Esophagus muscularis mucosa (tissue), 4 donors: ENCODE measurements around the gene PDSS2. TPM values are rescaled to one million over a fixed set of nuclear protein-coding genes. Genes with fewer than 3 reads are reported as not detected.
A peak's percentile ranks its signal among the peaks of the same experiment; 100 is the strongest.

ENCODE experiments used
- DNase-seq: peaks from one replicate; pipeline ENCODE4 v3.0.0-alpha.2; 2017; ENCODE audit errors: extremely low spot score
- H3K27ac ChIP-seq, 4 donors: fragments of 200-600 bp; sonication (generic); replicated peaks in 1 of 4; 1 replicate in 3 of 4; 2 replicates in 1 of 4; pipeline ENCODE4 v1.5.1; 2016 to 2019; ENCODE audit warnings: mild to moderate bottlenecking in 1 of 4
- H3K27me3 ChIP-seq, 4 donors: fragments of 200-600 bp; sonication (generic); one replicate each; pipeline versions ENCODE4 v1.5.1 to v1.6.0; 2016 to 2019
- H3K36me3 ChIP-seq, 4 donors: fragments of 200-600 bp; sonication (generic); one replicate each; pipeline ENCODE4 v1.5.1; 2016 to 2019
- H3K4me1 ChIP-seq, 4 donors: fragments of 200-600 bp; sonication (generic); one replicate each; pipeline ENCODE4 v1.5.1; 2016 to 2019
- H3K4me3 ChIP-seq, 4 donors: fragments of 200-600 bp; sonication (generic); 1 replicate in 2 of 4; 2 replicates in 2 of 4; pipeline ENCODE4 v1.5.1; 2016 to 2019; ENCODE audit warnings: mild to moderate bottlenecking in 4 of 4, moderate library complexity in 1 of 4
- H3K9me3 ChIP-seq, 4 donors: fragments of 200-600 bp; sonication (generic); 1 replicate in 3 of 4; 2 replicates in 1 of 4; pipeline ENCODE4 v1.5.1; 2016 to 2019
- EP300 ChIP-seq: sonication (generic); formaldehyde crosslinking; IDR thresholded peaks from one replicate; pipeline ENCODE4 v1.6.1; 2017; ENCODE audit warnings: antibody characterized with exemption
- POLR2A ChIP-seq: fragments of 450-650 bp; IDR thresholded peaks from one replicate; pipeline ENCODE4 v1.6.1; 2017; ENCODE audit warnings: antibody characterized with exemption, moderate library complexity, mild to moderate bottlenecking, low read depth
- POLR2AphosphoS5 ChIP-seq, 2 donors: sonication (generic); formaldehyde crosslinking; IDR thresholded peaks; one replicate each; pipeline ENCODE4 v1.6.1; 2017; ENCODE audit warnings: antibody characterized with exemption in 2 of 2
- WGBS: methylation state at CpG from one replicate; pipeline ENCODE4 v1.1.5; 2018; 5-methylcytosine and 5-hydroxymethylcytosine counted together
- intact Hi-C: fragments of 100-400 bp; cut with DNase I; formaldehyde crosslinking; loops from one replicate; pipeline ENCODE4 v1.15.1; 2023
- total RNA-seq, 4 donors: library from RNA; depleted of rRNA; stranded (reverse); fragments of >200 nt; gene quantifications; one replicate each; pipeline versions ENCODE4 v1.1.0 to v1.2.1, GENCODE V29; 2016
- TF ChIP-seq, protein P1 (sequence below), 3 experiments: fragments of 200-600 bp in 2 of 3; fragments of 450-650 bp in 1 of 3; sonication (generic) in 2 of 3; IDR thresholded peaks; one replicate each; pipeline ENCODE4 v1.5.1; 2017 to 2019; ENCODE audit warnings: antibody characterized with exemption in 3 of 3, mild to moderate bottlenecking in 2 of 3, moderate library complexity in 1 of 3

Gene PDSS2
- total RNA-seq, 4 donors from 2014 or later = 6.6 to 10.8 (median 8.7) TPM

DNA sequence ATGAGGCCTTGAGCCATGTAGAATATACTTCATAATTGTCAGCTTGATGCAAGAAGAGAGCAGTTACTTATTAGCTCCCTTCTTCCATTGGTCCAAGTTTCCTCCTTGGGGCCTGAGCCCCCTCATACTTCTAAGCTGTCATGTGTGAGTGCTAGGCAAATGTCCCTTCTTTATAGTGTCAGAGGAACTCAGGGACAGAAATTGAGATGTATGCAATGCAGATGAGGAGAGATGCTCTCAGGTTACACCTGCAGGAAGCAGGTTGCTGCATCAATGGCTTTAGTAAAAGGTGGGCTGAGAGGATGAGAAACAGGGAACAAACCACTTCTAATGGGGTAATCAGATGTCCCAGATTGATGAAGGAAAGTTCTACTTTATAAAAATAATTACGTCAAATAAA lies 6.7 kb upstream of the PDSS2 start:
- intact Hi-C loops = loop anchor here (10.0 kb wide), 1 partner anchor 189 kb away; no protein-coding TSS in a partner anchor
- DNase-seq = no peak
- no peaks in the 10 kb centered on the region for H3K4me1 ChIP-seq
- 88% methylated on average over 1 of the region's 1 CpG for WGBS
- H3K27ac ChIP-seq = no peak overlapping the region
- H3K36me3 ChIP-seq = no peaks in the 10 kb centered on the region
- H3K27me3 ChIP-seq = no peaks in the 10 kb centered on the region
- TF ChIP-seq POLR2A (no peak), POLR2AphosphoS5 (IDR thresholded peaks at IDR 0.05) (no peak), EP300 (no peak)
- TF ChIP-seq, protein P1, sequence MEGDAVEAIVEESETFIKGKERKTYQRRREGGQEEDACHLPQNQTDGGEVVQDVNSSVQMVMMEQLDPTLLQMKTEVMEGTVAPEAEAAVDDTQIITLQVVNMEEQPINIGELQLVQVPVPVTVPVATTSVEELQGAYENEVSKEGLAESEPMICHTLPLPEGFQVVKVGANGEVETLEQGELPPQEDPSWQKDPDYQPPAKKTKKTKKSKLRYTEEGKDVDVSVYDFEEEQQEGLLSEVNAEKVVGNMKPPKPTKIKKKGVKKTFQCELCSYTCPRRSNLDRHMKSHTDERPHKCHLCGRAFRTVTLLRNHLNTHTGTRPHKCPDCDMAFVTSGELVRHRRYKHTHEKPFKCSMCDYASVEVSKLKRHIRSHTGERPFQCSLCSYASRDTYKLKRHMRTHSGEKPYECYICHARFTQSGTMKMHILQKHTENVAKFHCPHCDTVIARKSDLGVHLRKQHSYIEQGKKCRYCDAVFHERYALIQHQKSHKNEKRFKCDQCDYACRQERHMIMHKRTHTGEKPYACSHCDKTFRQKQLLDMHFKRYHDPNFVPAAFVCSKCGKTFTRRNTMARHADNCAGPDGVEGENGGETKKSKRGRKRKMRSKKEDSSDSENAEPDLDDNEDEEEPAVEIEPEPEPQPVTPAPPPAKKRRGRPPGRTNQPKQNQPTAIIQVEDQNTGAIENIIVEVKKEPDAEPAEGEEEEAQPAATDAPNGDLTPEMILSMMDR (IDR thresholded peaks at IDR 0.05) = no peak
- no peak overlapping the region for H3K4me3 ChIP-seq
- no peaks in the 10 kb centered on the region for H3K9me3 ChIP-seq

- WGBS = 39% methylated on average over 18 of the region's 22 CpGs
- peak overlapping the region; percentile 80 to 89 (median 87) for H3K27ac ChIP-seq
- no peaks in the 10 kb centered on the region for H3K27me3 ChIP-seq
- TF ChIP-seq POLR2AphosphoS5 (IDR thresholded peaks at IDR 0.05) (no peak), POLR2A (no peak), EP300 (no peak)
- TF ChIP-seq, protein P1 (IDR thresholded peaks at IDR 0.05) = no peak
- H3K4me3 ChIP-seq = peak overlapping the region; percentile 69 to 84 (median 70)
- intact Hi-C loops = loop anchor here (10.0 kb wide), 1 partner anchor 195 kb away; no protein-coding TSS in a partner anchor
- H3K9me3 ChIP-seq = no peaks in the 10 kb centered on the region
- DNase-seq = no peak
- peaks cover 0 to 6% (median 0%) of the 10 kb centered on the region in 4 donors for H3K36me3 ChIP-seq
- peaks cover 8 to 24% (median 20%) of the 10 kb centered on the region in 4 donors for H3K4me1 ChIP-seq
These were observed 793 bp upstream of the PDSS2 start for GRCh38 chr6:107460083-107460631.

DNA sequence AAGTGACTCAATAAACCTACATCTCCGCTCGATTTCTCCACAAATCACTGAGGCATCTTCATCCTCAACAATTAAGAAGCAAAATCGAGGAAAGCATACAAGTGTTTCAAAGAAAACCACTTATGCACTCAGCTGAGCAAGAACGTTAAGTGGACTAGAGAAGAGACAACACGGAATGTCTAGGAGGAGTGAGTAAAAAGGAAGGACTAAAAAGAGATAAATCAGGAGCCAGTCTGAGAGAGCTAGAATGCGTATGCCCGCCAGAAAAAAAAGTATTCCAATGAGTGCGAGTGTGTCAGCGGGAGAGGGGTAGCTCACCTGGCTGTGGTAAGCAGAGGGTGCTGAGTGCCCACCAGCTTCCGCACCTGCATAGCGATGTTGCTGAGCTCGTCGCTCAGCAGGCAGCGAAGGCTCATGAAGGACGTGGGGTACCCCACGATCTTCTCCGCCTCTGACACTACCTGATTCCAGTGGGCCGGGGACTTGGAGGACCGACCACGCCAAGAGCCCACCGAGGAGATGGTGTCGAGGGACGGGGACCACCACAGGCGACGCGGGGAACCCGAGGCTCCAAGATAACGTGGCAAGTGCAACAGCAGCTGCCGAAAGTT lies 587 bp downstream of the PDSS2 start:
- H3K4me1 ChIP-seq = peaks cover 8 to 24% (median 20%) of the 10 kb centered on the region in 4 donors
- H3K4me3 ChIP-seq = peak overlapping the region; percentile 69 to 84 (median 70)
- peak overlapping the region; percentile 80 to 89 (median 87) for H3K27ac ChIP-seq
- intact Hi-C loops = no loop called here
- H3K9me3 ChIP-seq = no peaks in the 10 kb centered on the region
- no peak for TF ChIP-seq EP300
- TF ChIP-seq POLR2AphosphoS5 (IDR thresholded peaks at IDR 0.05) = no peak
- TF ChIP-seq POLR2A = no peak
- TF ChIP-seq, protein P1 (IDR thresholded peaks at IDR 0.05) = no peak
- DNase-seq = no peak
- no peaks in the 10 kb centered on the region for H3K27me3 ChIP-seq
- peaks cover 0 to 6% (median 0%) of the 10 kb centered on the region in 4 donors for H3K36me3 ChIP-seq
- under 1% methylated on average over 28 of the region's 29 CpGs for WGBS

- H3K27ac ChIP-seq = no peak overlapping the region
- no peak overlapping the region for H3K4me3 ChIP-seq
- TF ChIP-seq POLR2A (no peak), POLR2AphosphoS5 (IDR thresholded peaks at IDR 0.05) (no peak), EP300 (no peak)
- TF ChIP-seq, protein P1 (IDR thresholded peaks at IDR 0.05) = no peak
- H3K27me3 ChIP-seq = no peaks in the 10 kb centered on the region
- intact Hi-C loops = no loop called here
- WGBS = 84% methylated on average over 1 of the region's 1 CpG
- H3K36me3 ChIP-seq = no peaks in the 10 kb centered on the region
- peaks cover 0 to 11% (median 3%) of the 10 kb centered on the region in 4 donors for H3K9me3 ChIP-seq
- no peaks in the 10 kb centered on the region for H3K4me1 ChIP-seq
- no peak for DNase-seq
These were observed 10.6 kb downstream of the PDSS2 start for GRCh38 chr6:107448776-107449175.
